H54 (cell line): ENCODE results near the gene TIMM10.

Experiments used
- DNase-seq: peaks from one replicate; pipeline ENCODE4 v3.0.0; 2011; ENCODE audit warnings: low spot score, mixed read lengths; ENCODE audit not compliant: insufficient read length
- FAIRE-seq: peaks from 3 replicates; lab custom pipeline; 2011; peaks lifted over from hg19 to GRCh38; lab: Jason Lieb, UNC
- POLR2A ChIP-seq: IDR thresholded peaks from 2 replicates; pipeline ENCODE4 v1.6.1; 2011; ENCODE audit warnings: low read depth, mild to moderate bottlenecking, low read length

Gene TIMM10

DNA sequence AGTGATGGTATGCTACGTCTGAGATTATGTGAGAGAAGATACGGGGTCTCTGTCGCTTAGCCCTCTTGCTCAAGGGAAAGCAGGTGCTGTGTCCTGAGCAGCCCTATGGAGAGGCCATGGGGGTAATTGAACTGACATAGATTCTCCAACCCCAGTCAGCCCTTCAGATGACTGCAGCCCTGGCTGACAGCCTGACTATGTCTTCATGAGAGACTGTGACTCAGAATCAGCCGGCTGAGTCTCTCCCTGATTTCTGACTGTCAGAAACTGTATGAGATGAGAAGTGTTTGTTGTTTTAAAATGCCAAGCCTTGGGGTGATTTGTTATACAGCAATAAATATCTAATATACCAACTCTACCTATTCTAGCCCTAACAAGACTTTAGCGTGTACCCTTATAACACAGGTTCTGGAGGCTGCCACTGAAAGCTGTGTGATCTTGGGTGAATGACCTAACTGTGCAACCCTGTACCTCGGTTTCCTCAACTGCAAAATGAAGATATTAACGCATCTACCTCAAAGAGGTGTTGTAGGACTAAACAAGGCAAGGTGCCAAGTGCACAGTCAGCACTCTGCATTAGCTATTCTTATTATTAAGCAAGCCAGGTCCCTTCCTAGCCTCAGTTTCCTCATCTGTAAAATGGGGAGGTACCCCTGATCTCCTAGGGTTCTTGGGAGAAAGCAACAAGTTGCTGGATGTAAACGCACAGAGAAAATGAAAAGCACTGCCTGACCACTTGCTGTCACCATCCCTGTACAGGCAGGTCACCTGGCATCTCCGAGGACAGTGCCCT is 39.9 kb downstream of the TIMM10 start:
- no peak for DNase-seq
- FAIRE-seq, result no peak
- TF ChIP-seq POLR2A, result no peak

DNA sequence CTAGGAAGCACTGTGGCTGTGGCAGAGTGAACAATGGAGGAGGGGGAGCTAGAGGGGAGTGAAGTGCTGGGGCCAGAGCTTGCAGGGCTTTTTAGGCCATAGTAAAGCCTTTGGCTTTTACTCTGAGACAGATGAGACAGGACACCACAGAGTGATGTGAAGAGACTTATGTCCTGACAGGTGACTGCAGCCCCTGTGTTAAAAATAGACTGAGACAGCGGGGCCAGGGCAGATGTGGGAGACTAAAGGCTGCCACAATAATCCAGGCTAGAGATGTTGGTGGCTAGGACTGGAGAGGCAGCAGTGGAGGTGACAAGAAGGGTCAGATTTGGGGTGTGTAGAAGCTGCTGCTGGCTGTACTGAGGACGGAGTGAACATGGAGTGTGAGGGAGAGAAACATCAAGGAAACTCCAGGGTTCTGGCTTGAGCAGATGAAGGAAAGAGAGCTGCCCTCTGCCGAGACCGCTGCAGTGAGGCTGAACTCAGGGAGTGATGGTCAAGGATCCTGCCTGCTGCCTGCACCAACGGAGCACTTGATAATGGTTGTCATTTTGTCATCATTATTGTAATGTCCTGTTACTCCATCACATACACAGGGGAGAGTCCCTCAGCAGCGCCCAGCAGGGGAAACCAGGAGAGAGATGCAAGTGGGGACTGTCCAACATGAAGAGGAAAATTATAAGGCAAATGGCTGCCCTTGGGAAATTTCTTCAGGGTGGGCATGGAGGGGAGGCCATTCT is 42.5 kb downstream of the TIMM10 start:
- FAIRE-seq, result no peak
- no peak for TF ChIP-seq POLR2A
- no peak for DNase-seq

DNA sequence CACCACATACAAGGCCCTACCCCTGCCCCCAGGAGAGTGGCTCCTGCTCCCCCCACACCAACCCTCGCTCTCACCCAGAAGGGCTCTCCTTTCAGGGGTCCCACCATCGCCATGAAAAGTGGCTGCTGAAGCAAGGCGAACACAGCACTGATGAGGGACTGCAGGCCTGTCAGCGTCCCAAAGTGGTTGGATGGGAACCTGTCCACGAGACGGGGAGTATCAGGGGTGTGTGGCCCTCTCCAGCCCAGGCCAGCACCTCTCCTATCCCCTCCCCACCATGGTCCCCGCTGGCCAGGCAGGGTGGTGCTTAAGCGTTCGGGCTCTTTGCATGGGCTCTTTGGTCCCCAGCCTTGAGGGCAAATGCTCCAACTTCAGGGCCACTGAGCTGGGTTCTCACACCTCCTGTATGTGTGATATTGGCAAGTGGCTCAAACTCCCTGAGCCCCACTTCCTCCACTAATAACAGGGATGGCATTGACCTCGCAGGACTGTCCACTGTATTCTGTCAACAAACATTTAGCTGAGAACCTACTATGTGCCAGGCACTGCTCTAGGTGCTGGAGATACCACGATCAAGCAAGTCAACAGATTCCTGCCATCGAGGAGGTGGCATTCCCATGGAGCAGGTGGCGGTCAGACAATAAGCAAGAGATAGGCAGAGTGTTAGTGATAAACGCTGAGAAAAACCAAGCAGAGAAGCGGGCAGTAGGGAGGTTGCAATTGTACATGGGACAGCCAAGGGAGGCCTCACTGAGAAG is 43.4 kb downstream of the TIMM10 start:
- no peak for TF ChIP-seq POLR2A
- DNase-seq (no peak), FAIRE-seq (no peak)

DNA sequence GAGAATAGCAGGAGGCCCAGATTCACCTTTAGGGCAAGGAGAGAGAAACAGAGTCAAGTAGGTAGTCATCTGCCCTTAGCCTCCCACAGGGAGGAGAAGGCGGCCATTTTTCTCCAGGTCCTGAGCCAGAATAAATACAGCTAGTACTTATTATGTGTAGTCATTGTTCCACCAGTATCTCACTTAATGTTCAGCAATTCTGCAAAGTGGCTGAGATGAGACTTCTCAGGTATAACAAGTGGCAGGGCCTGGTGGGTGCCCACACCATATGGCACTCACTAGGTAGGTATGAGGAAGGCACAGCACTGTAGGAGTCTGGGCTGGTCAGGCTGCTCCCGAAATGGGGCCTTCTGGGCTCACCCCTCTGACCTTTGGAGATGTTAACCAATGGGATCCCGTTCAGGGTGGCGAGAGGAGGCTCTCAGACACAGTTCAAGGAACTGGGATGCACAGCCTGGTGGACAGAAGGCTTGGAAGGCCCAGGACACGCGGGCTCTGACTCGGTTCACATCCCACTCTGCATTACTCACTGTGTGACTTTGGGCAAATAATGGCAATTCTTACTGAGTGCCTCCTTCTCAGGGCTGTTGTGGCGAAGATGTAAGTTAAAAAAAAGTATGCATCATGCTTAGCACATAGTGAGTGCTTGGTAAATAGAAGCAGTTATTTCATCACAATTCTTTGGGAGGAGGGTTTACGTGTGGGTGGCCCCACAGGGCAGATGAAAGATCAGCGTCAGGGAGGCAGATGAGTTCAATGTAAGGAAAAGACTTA is 45.1 kb downstream of the TIMM10 start:
- no peak for FAIRE-seq
- TF ChIP-seq POLR2A, result no peak
- DNase-seq, result no peak

- no peak for TF ChIP-seq POLR2A
- no peak for DNase-seq
- no peak for FAIRE-seq
Observed at GRCh38 chr11:57484141-57484710, 46.3 kb downstream of the TIMM10 start.

- no peak for TF ChIP-seq POLR2A
- no peak for DNase-seq
- FAIRE-seq, result no peak
Observed at GRCh38 chr11:57483562-57483918, 47.0 kb downstream of the TIMM10 start.

- no peak for TF ChIP-seq POLR2A
- FAIRE-seq (no peak), DNase-seq (no peak)
Observed at GRCh38 chr11:57482782-57483561, 47.6 kb downstream of the TIMM10 start.

GRCh38 chr11:57481915-57482781 is 48.4 kb downstream of the TIMM10 start:
- DNase-seq (no peak), FAIRE-seq (no peak)
- TF ChIP-seq POLR2A, result no peak

GRCh38 chr11:57481315-57481714 is 49.2 kb downstream of the TIMM10 start:
- no peak for TF ChIP-seq POLR2A
- FAIRE-seq (no peak), DNase-seq (no peak)

GRCh38 chr11:57480409-57481137 is 50.0 kb downstream of the TIMM10 start:
- FAIRE-seq, result no peak
- DNase-seq, result peak; percentile 92
- no peak for TF ChIP-seq POLR2A

GRCh38 chr11:57479911-57480310 is 50.6 kb downstream of the TIMM10 start:
- no peak for TF ChIP-seq POLR2A
- DNase-seq, result no peak
- no peak for FAIRE-seq
